ACC112 (cell line): ENCODE measurements around the gene STX16.

Experiments used
- H2AFZ ChIP-seq: fragments of 200-600 bp; sonication (generic); one replicate; pipeline ENCODE4 v1.6.0; 2017; ENCODE audit warnings: antibody characterized with exemption, low read length; ENCODE audit not compliant: unreplicated experiment
- H3K27ac ChIP-seq: fragments of 200-600 bp; sonication (generic); 2 replicates; pipeline ENCODE4 v1.5.1; 2014; ENCODE audit warnings: low read depth, mild to moderate bottlenecking, antibody characterized with exemption, low read length, moderate library complexity
- H3K27me3 ChIP-seq: fragments of 200-600 bp; sonication (generic); 2 replicates; pipeline ENCODE4 v1.6.1; 2014; ENCODE audit warnings: mild to moderate bottlenecking, antibody characterized with exemption, low read length, moderate library complexity, mixed read lengths; ENCODE audit not compliant: insufficient read depth
- H3K36me3 ChIP-seq: fragments of 200-600 bp; sonication (generic); 2 replicates; pipeline ENCODE4 v1.6.1; 2016; ENCODE audit warnings: mild to moderate bottlenecking, antibody characterized with exemption, low read length, moderate library complexity, mixed read lengths; ENCODE audit not compliant: insufficient read depth
- H3K4me1 ChIP-seq: fragments of 200-600 bp; sonication (generic); one replicate; pipeline ENCODE4 v1.6.1; 2016; ENCODE audit warnings: low read length, mixed read lengths; ENCODE audit not compliant: insufficient read depth, unreplicated experiment, control insufficient read depth
- H3K4me3 ChIP-seq: fragments of 200-600 bp; sonication (generic); 2 replicates; pipeline ENCODE4 v1.5.1; 2014; ENCODE audit warnings: mild to moderate bottlenecking, low read depth, low read length
- H3K79me2 ChIP-seq: fragments of 200-600 bp; sonication (generic); one replicate; pipeline ENCODE4 v1.6.0; 2016; ENCODE audit warnings: low read length; ENCODE audit not compliant: control insufficient read depth, unreplicated experiment, insufficient read depth

The STX16 gene

GRCh38 chr20:58682656-58683531 lies 31.8 kb downstream of the STX16 start:
- Histone ChIP-seq H3K4me3 (no peak overlapping the region), H3K27me3 (no peaks in the 10 kb centered on the region), H3K79me2 (no peaks in the 10 kb centered on the region), H2AFZ (no peak overlapping the region), H3K4me1 (no peaks in the 10 kb centered on the region), H3K27ac (no peak overlapping the region), H3K36me3 (peaks cover 15% of the 10 kb centered on the region; the same call in 1 of the 2 replicates)

GRCh38 chr20:58684291-58684690 lies 33.2 kb downstream of the STX16 start:
- H3K27me3 ChIP-seq = no peaks in the 10 kb centered on the region
- no peak overlapping the region for H3K4me3 ChIP-seq
- no peak overlapping the region for H2AFZ ChIP-seq
- no peaks in the 10 kb centered on the region for H3K79me2 ChIP-seq
- peaks cover 6% of the 10 kb centered on the region; the same call in 1 of the 2 replicates for H3K36me3 ChIP-seq
- no peak overlapping the region for H3K27ac ChIP-seq
- H3K4me1 ChIP-seq = no peaks in the 10 kb centered on the region

GRCh38 chr20:58685988-58686387 lies 34.9 kb downstream of the STX16 start:
- H2AFZ ChIP-seq = no peak overlapping the region
- H3K27me3 ChIP-seq = no peaks in the 10 kb centered on the region
- H3K4me1 ChIP-seq = peaks cover 12% of the 10 kb centered on the region
- H3K27ac ChIP-seq = no peak overlapping the region
- no peak overlapping the region for H3K4me3 ChIP-seq
- H3K36me3 ChIP-seq = no peaks in the 10 kb centered on the region
- H3K79me2 ChIP-seq = no peaks in the 10 kb centered on the region

- peaks cover 3% of the 10 kb centered on the region for H3K79me2 ChIP-seq
- H3K36me3 ChIP-seq = no peaks in the 10 kb centered on the region
- peaks cover 26% of the 10 kb centered on the region for H3K4me1 ChIP-seq
- H3K4me3 ChIP-seq = no peak overlapping the region
- H3K27me3 ChIP-seq = no peaks in the 10 kb centered on the region
- H2AFZ ChIP-seq = no peak overlapping the region
- no peak overlapping the region for H3K27ac ChIP-seq
Measured at GRCh38 chr20:58688414-58688813, 37.3 kb downstream of the STX16 start.

GRCh38 chr20:58688840-58689239 lies 37.8 kb downstream of the STX16 start:
- peaks cover 8% of the 10 kb centered on the region for H3K79me2 ChIP-seq
- no peak overlapping the region for H3K4me3 ChIP-seq
- H3K27me3 ChIP-seq = no peaks in the 10 kb centered on the region
- H3K36me3 ChIP-seq = no peaks in the 10 kb centered on the region
- no peak overlapping the region for H3K27ac ChIP-seq
- no peak overlapping the region for H2AFZ ChIP-seq
- H3K4me1 ChIP-seq = peaks cover 30% of the 10 kb centered on the region

GRCh38 chr20:58690396-58691135 lies 39.5 kb downstream of the STX16 start:
- H3K27ac ChIP-seq = peak overlapping the region; percentile 94
- peak overlapping the region; percentile 46 for H3K4me3 ChIP-seq
- peaks cover 40% of the 10 kb centered on the region for H3K4me1 ChIP-seq
- H3K36me3 ChIP-seq = no peaks in the 10 kb centered on the region; the same call in 1 of the 2 replicates
- H3K27me3 ChIP-seq = no peaks in the 10 kb centered on the region
- peaks cover 22% of the 10 kb centered on the region for H3K79me2 ChIP-seq
- peak overlapping the region; percentile 86 for H2AFZ ChIP-seq

GRCh38 chr20:58691773-58692578 lies 40.9 kb downstream of the STX16 start:
- Histone ChIP-seq H2AFZ (peak overlapping the region; percentile 100), H3K4me1 (peaks cover 40% of the 10 kb centered on the region), H3K4me3 (peak overlapping the region; percentile 52), H3K79me2 (peaks cover 22% of the 10 kb centered on the region), H3K27ac (peak overlapping the region; percentile 94), H3K27me3 (no peaks in the 10 kb centered on the region), H3K36me3 (no peaks in the 10 kb centered on the region; the same call in 1 of the 2 replicates)

- H3K36me3 ChIP-seq = no peaks in the 10 kb centered on the region; the same call in 1 of the 2 replicates
- H3K27me3 ChIP-seq = no peaks in the 10 kb centered on the region
- peaks cover 22% of the 10 kb centered on the region for H3K79me2 ChIP-seq
- peak within 1 kb of the TSS; percentile 88 for H3K4me3 ChIP-seq
- H3K27ac ChIP-seq = peak within 1 kb of the TSS; percentile 94
- peak within 1 kb of the TSS; percentile 100 for H2AFZ ChIP-seq
- H3K4me1 ChIP-seq = peaks cover 40% of the 10 kb centered on the region
Measured at GRCh38 chr20:58692579-58693225, 41.6 kb downstream of the STX16 start, which contains the start of gene NPEPL1. Gene NPEPL1, plus strand, starts transcription at chr20:58692800. Its CDS starts 101 bp downstream, at chr20:58692901.

GRCh38 chr20:58693226-58694006 lies 42.3 kb downstream of the STX16 start:
- Histone ChIP-seq H3K36me3 (no peaks in the 10 kb centered on the region; the same call in 1 of the 2 replicates), H3K27ac (peak overlapping the region; percentile 49), H3K4me1 (peaks cover 40% of the 10 kb centered on the region), H3K79me2 (peaks cover 22% of the 10 kb centered on the region), H3K4me3 (peak overlapping the region; percentile 88), H2AFZ (peak overlapping the region; percentile 32), H3K27me3 (no peaks in the 10 kb centered on the region)
